ENCODE data around the gene ENPP1. TPM values are rescaled to one million over a fixed set of nuclear protein-coding genes. Genes with fewer than 3 reads are reported as not detected.
"Not testable (repeated sequence)": the region's sequence is repeated elsewhere in the genome, so short reads cannot be mapped to it uniquely, and the experiment has no call there.

The ENPP1 gene
- total and polyA plus RNA-seq, 5 donors from 2014 or later = 0.13 TPM; not detected in 4

DNA sequence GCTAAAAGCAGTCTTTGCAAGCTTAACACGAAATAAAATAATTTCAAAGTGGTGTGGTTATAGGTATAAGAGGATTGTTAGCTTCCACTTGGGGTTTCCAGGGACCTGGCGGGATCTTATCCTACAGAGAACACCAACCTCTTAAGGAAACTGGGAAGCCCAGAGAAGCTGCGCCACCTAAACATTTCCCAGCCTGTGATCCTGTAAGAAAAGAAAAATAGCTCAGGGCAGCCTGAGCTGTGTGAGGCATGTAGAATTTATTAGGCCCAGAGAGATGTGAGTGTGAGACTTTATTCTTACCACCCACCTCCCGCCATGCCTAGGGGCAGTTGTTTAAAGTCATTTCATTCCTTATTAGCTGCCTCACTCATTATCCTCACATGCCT, 89.2 kb downstream of the ENPP1 start:
- peaks cover 2% of the 10 kb centered on the region for H3K27me3 ChIP-seq (ENCODE audit: control insufficient read depth, insufficient read depth, low read length)
- DNase-seq (no peak), ATAC-seq (ENCODE audit: low read depth in 2 of 2) (no peak)
- H3K9me3 ChIP-seq (ENCODE audit: control insufficient read depth in 2 of 2, low read length in 2 of 2) = peaks cover 0 to 2% of the 10 kb centered on the region in 2 experiments
- no peaks in the 10 kb centered on the region for H3K4me1 ChIP-seq (ENCODE audit: control insufficient read depth, insufficient read depth, low read length, poor library complexity, severe bottlenecking)
- no peak overlapping the region for H3K27ac ChIP-seq (ENCODE audit: insufficient read depth, low read length, poor library complexity, severe bottlenecking)
- Mint-ChIP-seq H3K9me3 (peaks cover 0 to 7% (median 3%) of the 10 kb centered on the region in 7 donors), H3K27ac (no peak overlapping the region), H3K4me1 (peaks cover 0 to 5% (median under 1%) of the 10 kb centered on the region in 4 donors), H3K4me3 (no peak overlapping the region), H3K27me3 (peaks cover 4% of the 10 kb centered on the region), H3K36me3 (no peaks in the 10 kb centered on the region)
- H3K4me3 ChIP-seq (ENCODE audit: low read depth, low read length) = no peak overlapping the region
- H3K36me3 ChIP-seq (ENCODE audit: control insufficient read depth, insufficient read depth, low read length) = no peaks in the 10 kb centered on the region

DNA sequence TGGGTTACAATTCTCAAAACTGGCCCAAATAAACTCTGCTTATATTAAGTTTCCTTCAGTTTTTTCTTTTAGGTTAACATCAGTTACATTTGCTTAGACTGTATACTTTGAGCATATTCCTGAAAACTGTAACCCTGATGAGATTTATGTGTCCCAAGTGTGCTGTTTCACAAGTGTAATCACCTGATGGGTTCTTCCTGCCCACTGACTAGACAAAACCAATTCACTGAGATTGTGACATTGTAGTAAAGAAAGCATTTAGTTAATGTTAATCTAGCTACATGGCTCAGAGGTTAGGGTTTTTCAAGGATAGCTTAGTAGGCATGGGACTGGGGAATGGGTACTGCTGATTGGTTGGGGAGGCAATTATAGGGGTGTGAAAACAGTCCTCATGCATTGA, 89.8 kb downstream of the ENPP1 start:
- Mint-ChIP-seq H3K4me1 (peaks cover 0 to 5% (median under 1%) of the 10 kb centered on the region in 4 donors), H3K4me3 (no peak overlapping the region), H3K27ac (no peak overlapping the region), H3K36me3 (no peaks in the 10 kb centered on the region), H3K27me3 (peaks cover 4% of the 10 kb centered on the region), H3K9me3 (peaks cover 0 to 7% (median 3%) of the 10 kb centered on the region in 7 donors)
- Histone ChIP-seq H3K4me1 (ENCODE audit: control insufficient read depth, insufficient read depth, low read length, poor library complexity, severe bottlenecking) (no peaks in the 10 kb centered on the region), H3K36me3 (ENCODE audit: control insufficient read depth, insufficient read depth, low read length) (no peaks in the 10 kb centered on the region), H3K4me3 (ENCODE audit: low read depth, low read length) (no peak overlapping the region), H3K9me3 (ENCODE audit: control insufficient read depth in 2 of 2, low read length in 2 of 2) (peaks cover 0 to 2% of the 10 kb centered on the region in 2 experiments), H3K27ac (ENCODE audit: insufficient read depth, low read length, poor library complexity, severe bottlenecking) (no peak overlapping the region), H3K27me3 (ENCODE audit: control insufficient read depth, insufficient read depth, low read length) (peaks cover 2% of the 10 kb centered on the region)
- no peak for ATAC-seq (ENCODE audit: low read depth in 2 of 2)
- no peak for DNase-seq

DNA sequence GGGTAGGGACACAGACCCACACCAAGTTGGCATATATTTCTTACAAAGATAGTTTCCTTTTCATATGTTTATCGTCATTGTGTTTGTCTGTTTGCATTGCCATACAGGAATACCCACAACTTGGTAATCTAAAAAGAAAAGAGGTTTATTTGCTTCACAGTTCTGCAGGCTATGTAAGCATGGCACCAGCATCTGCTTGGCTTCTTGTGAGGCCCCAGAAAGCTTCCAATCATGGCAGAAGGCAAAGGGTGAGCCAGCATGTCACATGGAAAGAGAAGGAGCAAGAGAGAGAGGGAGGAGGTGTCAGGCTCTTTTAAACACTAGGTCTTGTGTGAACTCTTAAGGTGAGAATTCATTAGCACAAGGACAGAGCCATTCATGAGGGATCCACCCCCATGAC, 90.9 kb downstream of the ENPP1 start:
- no peak for DNase-seq
- Mint-ChIP-seq H3K27me3 (no peaks in the 10 kb centered on the region), H3K36me3 (no peaks in the 10 kb centered on the region), H3K9me3 (peaks cover 0 to 7% (median 3%) of the 10 kb centered on the region in 7 donors), H3K4me3 (no peak overlapping the region), H3K4me1 (peaks cover 0 to 5% (median under 1%) of the 10 kb centered on the region in 4 donors), H3K27ac (no peak overlapping the region)
- Histone ChIP-seq H3K9me3 (ENCODE audit: control insufficient read depth in 2 of 2, low read length in 2 of 2) (peaks cover 0 to 2% of the 10 kb centered on the region in 2 experiments), H3K36me3 (ENCODE audit: control insufficient read depth, insufficient read depth, low read length) (no peaks in the 10 kb centered on the region), H3K4me1 (ENCODE audit: control insufficient read depth, insufficient read depth, low read length, poor library complexity, severe bottlenecking) (no peaks in the 10 kb centered on the region), H3K27ac (ENCODE audit: insufficient read depth, low read length, poor library complexity, severe bottlenecking) (no peak overlapping the region), H3K27me3 (ENCODE audit: control insufficient read depth, insufficient read depth, low read length) (peaks cover 2% of the 10 kb centered on the region), H3K4me3 (ENCODE audit: low read depth, low read length) (no peak overlapping the region)
- no peak for ATAC-seq (ENCODE audit: low read depth in 2 of 2)

DNA sequence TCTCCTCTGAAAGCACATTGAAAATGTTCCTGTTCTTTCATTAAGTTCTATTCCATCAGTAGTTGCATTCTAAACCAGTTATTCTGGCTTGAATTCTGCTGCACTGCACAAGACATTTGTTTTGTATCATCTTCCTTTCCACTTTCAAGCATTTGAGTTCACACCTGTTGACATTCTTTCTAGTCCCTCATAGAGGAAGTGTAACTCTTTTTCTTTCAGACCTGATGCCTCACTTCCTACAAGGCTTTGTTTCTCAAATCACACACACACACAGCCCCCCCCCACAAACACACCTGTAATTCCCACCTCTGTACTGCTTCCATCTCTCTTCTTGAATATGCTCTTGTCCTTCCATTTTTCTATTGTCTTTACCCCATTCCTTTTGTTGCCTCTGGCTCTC, 92.4 kb downstream of the ENPP1 start:
- Mint-ChIP-seq H3K27ac (no peak overlapping the region), H3K9me3 (peaks cover 0 to 7% (median 3%) of the 10 kb centered on the region in 7 donors), H3K27me3 (no peaks in the 10 kb centered on the region)

DNA sequence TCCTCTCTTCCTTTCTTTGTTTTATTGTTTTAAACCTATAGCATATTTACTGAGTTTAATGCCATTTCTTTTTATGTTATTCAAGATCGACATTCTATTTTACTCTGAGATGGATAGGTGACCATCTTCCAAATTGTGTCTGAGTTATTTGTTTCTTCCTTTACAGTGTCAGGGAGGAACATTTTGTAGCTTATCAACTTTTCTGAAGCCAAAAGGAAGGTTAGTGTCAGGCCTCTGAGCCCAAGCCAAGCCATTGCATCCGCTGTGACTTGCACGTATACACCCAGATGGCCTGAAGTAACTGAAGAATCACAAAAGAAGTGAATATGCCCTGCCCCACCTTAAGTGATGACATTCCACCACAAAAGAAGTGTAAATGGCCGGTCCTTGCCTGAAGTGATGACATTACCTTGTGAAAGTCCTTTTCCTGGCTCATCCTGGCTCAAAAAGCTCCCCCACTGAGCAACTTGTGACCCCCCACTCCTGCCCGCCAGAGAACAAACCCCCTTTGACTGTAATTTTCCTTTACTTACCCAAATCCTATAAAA, 93.6 kb downstream of the ENPP1 start:
- H3K27me3 ChIP-seq (ENCODE audit: control insufficient read depth, insufficient read depth, low read length); H3K36me3 Mint-ChIP-seq; H3K4me3 ChIP-seq (ENCODE audit: low read depth, low read length); H3K36me3 ChIP-seq (ENCODE audit: control insufficient read depth, insufficient read depth, low read length); ATAC-seq (ENCODE audit: low read depth in 2 of 2); H3K4me1 ChIP-seq (ENCODE audit: control insufficient read depth, insufficient read depth, low read length, poor library complexity, severe bottlenecking); H3K27me3 Mint-ChIP-seq; H3K4me3 Mint-ChIP-seq; DNase-seq; H3K9me3 Mint-ChIP-seq; H3K27ac Mint-ChIP-seq; H3K27ac ChIP-seq (ENCODE audit: insufficient read depth, low read length, poor library complexity, severe bottlenecking); H3K4me1 Mint-ChIP-seq; H3K9me3 ChIP-seq (ENCODE audit: control insufficient read depth in 2 of 2, low read length in 2 of 2): not testable (repeated sequence)

More for the DNA sequence above, 92.4 kb downstream of the ENPP1 start:
- Mint-ChIP-seq H3K4me3 (no peak overlapping the region), H3K4me1 (peaks cover 0 to 5% (median under 1%) of the 10 kb centered on the region in 4 donors), H3K36me3 (no peaks in the 10 kb centered on the region)
- ATAC-seq (ENCODE audit: low read depth in 2 of 2) (no peak), DNase-seq (no peak)
- Histone ChIP-seq H3K4me3 (ENCODE audit: low read depth, low read length) (no peak overlapping the region), H3K27me3 (ENCODE audit: control insufficient read depth, insufficient read depth, low read length) (no peaks in the 10 kb centered on the region), H3K27ac (ENCODE audit: insufficient read depth, low read length, poor library complexity, severe bottlenecking) (no peak overlapping the region), H3K36me3 (ENCODE audit: control insufficient read depth, insufficient read depth, low read length) (no peaks in the 10 kb centered on the region), H3K9me3 (ENCODE audit: control insufficient read depth in 2 of 2, low read length in 2 of 2) (peaks cover 0 to 2% of the 10 kb centered on the region in 2 experiments), H3K4me1 (ENCODE audit: control insufficient read depth, insufficient read depth, low read length, poor library complexity, severe bottlenecking) (no peaks in the 10 kb centered on the region)

DNA sequence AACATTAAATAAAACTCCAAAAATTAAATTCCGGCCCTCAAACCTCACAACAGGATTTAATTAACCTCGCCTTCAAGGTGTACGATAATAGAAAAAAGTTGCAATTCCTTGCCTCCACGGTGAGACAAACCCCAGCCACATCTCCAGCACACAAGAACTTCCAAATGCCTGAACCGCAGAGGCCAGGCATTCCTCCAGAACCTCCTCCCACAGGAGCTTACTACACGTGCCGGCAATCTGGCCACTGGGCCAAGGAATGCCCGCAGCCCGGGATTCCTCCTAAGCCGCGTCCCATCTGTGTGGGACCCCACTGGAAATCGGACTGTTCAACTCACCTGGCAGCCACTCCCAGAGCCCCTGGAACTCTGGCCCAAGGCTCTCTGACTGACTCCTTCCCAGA, 95.9 kb downstream of the ENPP1 start:
- not testable (repeated sequence) for H3K27ac Mint-ChIP-seq; H3K4me3 Mint-ChIP-seq; H3K9me3 ChIP-seq (ENCODE audit: control insufficient read depth in 2 of 2, low read length in 2 of 2); H3K4me3 ChIP-seq (ENCODE audit: low read depth, low read length); DNase-seq; H3K27me3 ChIP-seq (ENCODE audit: control insufficient read depth, insufficient read depth, low read length); H3K4me1 Mint-ChIP-seq; ATAC-seq (ENCODE audit: low read depth in 2 of 2); H3K9me3 Mint-ChIP-seq; H3K4me1 ChIP-seq (ENCODE audit: control insufficient read depth, insufficient read depth, low read length, poor library complexity, severe bottlenecking); H3K27me3 Mint-ChIP-seq; H3K36me3 ChIP-seq (ENCODE audit: control insufficient read depth, insufficient read depth, low read length); H3K36me3 Mint-ChIP-seq; H3K27ac ChIP-seq (ENCODE audit: insufficient read depth, low read length, poor library complexity, severe bottlenecking)

DNA sequence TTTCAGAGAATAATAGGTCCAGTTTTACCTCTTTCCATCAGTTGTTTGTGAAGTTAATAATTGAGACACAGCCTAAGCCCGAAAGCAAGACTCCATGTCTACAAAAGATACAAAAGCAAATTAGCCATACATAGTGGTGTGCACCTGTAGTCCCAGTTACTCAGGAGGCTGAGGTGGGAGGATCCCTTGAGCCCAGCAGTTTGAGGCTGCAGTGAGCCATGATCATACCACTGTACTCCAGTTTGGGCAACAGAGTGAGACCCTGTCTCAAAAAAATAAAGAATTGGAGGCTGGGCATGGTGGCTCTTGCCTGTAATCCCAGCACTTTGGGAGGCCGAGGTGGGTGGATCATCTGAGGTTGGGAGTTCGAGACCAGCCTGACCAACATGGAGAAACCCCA, 101.0 kb downstream of the ENPP1 start:
- not testable (repeated sequence) for H3K9me3 ChIP-seq (ENCODE audit: control insufficient read depth in 2 of 2, low read length in 2 of 2); H3K4me1 ChIP-seq (ENCODE audit: control insufficient read depth, insufficient read depth, low read length, poor library complexity, severe bottlenecking); H3K27ac ChIP-seq (ENCODE audit: insufficient read depth, low read length, poor library complexity, severe bottlenecking); H3K36me3 ChIP-seq (ENCODE audit: control insufficient read depth, insufficient read depth, low read length); H3K4me3 Mint-ChIP-seq; ATAC-seq (ENCODE audit: low read depth in 2 of 2); DNase-seq; H3K9me3 Mint-ChIP-seq; H3K4me3 ChIP-seq (ENCODE audit: low read depth, low read length); H3K27ac Mint-ChIP-seq; H3K36me3 Mint-ChIP-seq
- Mint-ChIP-seq H3K27me3 (peaks cover 12% of the 10 kb centered on the region), H3K4me1 (peaks cover 0 to 10% (median 9%) of the 10 kb centered on the region in 4 donors)
- H3K27me3 ChIP-seq (ENCODE audit: control insufficient read depth, insufficient read depth, low read length) = peaks cover 10% of the 10 kb centered on the region

Measured in CD4-positive, CD25-positive, alpha-beta regulatory T cell (primary cell).